GM19025 (cell line): ENCODE results near the gene MED27.
"Not testable (repeated sequence)": the region's sequence is repeated elsewhere in the genome, so short reads cannot be mapped to it uniquely, and the experiment has no call there.

ENCODE experiments used
- ATAC-seq: cut with Tn5 transposase; IDR thresholded peaks from one replicate; pipeline ENCODE4 v1.9.1; 2021; ENCODE audit warnings: mild to moderate bottlenecking, low read depth, moderate library complexity; ENCODE audit not compliant: unreplicated experiment

MED27 gene

GRCh38 chr9:132077881-132078698 is 1.6 kb downstream of the MED27 start:
- no peak for ATAC-seq

DNA sequence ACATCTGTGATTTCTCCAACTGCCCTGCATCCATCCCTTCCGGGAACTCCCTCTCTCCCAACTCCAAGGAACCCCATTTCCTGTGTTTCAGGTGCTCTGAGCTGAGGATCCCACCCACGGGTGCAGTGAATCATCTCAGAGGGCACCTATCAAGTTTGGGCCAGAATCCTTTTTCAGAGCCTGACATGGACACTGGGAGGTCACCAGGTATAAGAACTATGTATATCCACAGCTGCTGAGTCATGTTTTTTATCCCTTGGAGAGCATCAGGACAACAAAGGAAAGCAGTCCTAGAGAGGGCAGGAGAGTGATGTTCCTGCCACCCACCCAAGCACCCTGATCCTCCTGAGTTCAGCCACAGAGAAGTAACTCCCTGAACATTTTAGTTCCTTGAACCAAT is 3.8 kb downstream of the MED27 start:
- no peak for ATAC-seq

DNA sequence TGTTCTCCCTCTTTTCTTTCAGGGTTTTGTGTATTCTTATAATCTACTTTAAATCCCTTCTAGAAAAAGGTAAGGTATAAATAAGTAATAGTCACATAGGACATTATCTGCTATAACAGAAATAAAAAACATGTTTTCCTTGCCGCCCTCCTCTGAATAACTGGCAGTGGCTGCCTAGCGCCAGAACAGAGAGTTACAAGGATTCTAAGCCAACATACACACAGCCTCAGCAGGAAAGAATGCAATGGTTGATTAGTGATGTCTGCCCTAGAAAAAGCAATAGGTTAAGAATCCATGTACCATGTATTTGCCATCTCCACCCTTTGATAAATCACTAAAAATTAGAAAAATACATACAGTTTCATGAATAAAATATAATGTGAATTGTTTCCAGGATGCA is 4.9 kb downstream of the MED27 start:
- no peak for ATAC-seq

- ATAC-seq, result no peak
Measured at GRCh38 chr9:132071847-132072507, 7.7 kb downstream of the MED27 start.

- no peak for ATAC-seq
Measured at GRCh38 chr9:132069046-132069898, 10.4 kb downstream of the MED27 start.

DNA sequence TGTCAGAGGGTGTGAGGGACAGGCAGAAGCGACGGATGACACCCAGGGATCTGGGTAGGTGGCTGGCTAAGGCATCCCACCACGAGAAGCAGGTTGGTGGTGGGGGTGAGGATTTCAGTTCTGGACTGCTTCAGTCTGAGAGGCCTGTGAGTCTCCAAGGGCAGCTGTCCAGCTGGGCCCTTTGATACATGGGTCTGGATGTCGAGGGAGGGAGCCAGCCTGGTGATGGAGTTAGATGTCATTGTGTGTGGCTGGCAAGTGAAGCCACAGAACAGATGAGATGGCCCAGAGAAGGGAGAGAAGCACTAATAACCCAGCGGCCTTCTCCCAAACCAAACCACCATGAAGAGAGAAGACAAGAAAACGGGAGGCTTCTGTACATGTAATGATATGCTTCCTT is 11.1 kb downstream of the MED27 start:
- ATAC-seq, result no peak

- ATAC-seq, result no peak
Measured at GRCh38 chr9:132066511-132066910, 13.2 kb downstream of the MED27 start.

DNA sequence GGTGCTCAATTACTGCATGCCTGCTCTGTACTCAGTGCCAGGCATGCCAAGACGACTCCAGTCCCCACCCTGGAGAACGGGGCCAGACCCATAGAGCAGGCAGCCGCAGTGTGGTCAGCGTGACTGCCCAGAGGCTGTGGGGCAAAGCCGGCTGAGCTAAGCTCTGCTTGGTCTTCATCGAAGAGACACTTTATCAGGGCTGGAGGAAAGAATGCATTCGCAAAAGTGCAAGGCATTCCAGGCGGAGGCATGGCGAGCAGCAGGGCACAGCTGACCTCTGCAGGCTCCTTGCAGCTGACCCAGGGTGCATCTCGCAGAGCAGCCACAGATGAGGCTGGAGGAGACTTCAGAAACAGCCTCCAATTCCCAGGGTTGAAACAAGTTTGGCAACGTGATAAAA is 13.6 kb downstream of the MED27 start:
- ATAC-seq, result no peak

DNA sequence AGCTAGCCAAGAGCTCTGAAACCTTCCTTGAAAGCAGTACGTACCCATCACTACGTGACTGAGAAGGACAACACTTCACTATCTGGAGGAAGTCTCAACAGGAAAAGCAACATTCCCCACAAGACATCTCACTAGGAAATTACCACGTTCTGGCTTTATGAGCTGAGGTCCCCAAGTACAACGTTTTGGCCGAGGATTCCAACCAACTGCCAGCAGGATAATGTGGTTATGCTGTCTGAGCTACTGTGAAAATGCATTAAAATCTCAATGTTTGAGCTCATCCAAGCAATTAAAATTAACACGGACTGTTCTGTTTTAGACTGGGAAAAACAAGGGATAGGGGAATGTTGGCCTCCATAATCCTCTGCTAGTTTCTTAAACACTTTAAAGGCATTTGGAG is 16.4 kb downstream of the MED27 start:
- no peak for ATAC-seq

GRCh38 chr9:132062806-132063205 is 16.9 kb downstream of the MED27 start:
- no peak for ATAC-seq

GRCh38 chr9:132061526-132061925 is 18.1 kb downstream of the MED27 start:
- ATAC-seq, result no peak

DNA sequence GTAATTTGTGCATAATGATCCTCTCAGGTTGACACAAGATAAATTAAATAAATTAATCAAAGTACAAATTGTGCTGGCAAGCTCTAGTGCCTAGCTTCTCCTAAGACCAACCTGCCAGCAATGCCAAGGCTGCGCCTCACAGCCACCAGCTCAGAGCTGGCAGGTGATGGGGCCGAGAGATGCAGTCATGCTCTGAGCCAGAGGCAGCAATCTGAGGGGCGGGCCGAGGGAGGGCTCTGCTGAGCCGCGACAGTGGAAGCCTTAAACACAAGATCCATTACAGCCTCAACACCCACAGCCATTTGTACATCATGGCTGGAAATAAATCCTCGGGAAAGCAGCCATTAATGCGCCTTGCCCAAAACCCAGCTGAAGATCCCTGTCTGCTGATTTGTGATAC is 20.3 kb downstream of the MED27 start:
- ATAC-seq, result no peak

GRCh38 chr9:132058226-132058625 is 21.4 kb downstream of the MED27 start:
- not testable (repeated sequence) for ATAC-seq

DNA sequence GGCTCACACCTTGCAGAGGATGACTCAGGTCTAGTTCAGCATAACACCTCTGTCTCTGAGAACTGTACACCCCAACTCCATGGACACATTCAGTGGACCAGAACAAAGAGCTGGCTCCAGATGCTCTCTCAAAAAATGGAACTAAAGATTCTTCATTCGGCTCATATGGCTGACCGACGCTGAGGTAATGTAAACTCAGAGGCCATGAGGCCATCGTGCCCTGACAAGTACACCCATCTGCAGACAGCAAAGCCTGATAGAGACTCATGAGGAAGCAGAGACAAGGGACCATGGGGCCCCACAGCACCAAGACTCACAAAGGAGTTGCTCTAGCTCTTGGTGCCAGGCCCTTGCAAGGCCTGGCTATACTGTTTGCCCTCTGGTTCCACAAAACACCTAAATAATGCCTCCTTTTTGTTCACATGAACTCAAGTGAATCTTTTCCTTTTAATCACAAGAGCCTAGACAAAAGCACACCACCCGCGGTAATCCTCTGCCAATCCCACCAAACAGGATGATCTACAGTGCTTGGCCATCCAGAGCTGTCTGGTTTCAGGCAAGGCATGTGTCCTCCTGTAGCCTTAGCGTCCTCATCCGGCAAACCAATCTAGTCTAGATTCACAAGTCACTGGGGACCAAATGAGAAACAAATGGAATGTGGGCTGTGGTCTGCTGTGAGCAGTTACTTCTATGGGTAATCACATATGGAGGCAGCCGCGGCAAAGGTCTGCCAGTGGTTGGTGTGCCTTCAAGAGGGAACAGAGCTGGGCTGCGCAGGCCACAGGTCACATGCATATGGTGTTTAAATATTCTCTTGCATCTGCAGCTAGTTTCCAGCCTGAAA is 22.7 kb downstream of the MED27 start:
- no peak for ATAC-seq

DNA sequence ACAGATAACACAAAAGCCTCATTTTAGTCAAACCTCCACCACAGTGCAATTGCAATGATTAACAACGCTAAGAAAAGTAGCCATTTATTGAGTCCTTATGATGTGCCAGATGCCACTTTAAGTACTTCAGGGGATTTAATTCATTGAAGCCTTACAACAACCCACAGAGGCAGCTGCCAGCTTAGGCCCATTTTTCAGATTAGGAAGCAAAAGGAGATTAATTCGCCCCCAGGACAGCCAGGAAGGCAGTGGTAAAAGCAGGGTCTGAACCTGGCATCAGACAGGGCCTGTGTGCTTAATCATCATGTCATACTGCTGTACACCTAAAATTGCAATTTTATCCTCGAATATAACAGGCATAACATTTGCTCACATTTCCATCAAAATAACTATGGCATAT is 23.9 kb downstream of the MED27 start:
- no peak for ATAC-seq

GRCh38 chr9:132054024-132054423 is 25.6 kb downstream of the MED27 start:
- no peak for ATAC-seq

DNA sequence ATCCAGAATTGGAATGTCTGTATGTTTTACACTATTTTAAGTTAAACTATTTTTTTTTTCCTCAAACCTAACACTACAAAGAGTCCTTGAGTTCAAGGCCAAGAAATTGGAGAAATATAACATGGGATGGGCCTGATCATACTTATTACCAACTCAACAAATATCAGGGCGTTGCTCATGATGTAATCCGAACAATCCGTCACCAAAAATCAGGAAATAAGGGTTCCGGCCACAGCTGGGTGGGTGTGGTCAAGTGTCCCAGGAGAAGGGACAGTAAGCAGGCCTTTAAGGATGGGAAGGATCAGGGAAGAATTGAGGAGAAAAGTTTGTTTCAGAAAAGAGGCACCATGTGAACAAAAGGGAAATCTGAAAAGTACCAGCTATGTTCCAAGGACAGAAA is 29.8 kb downstream of the MED27 start:
- no peak for ATAC-seq

- no peak for ATAC-seq
Measured at GRCh38 chr9:132049323-132049882, 30.3 kb downstream of the MED27 start.

- no peak for ATAC-seq
Measured at GRCh38 chr9:132048201-132048600, 31.5 kb downstream of the MED27 start.

- ATAC-seq, result no peak
Measured at GRCh38 chr9:132046456-132046855, 33.2 kb downstream of the MED27 start.
